Dendritic cell treated with granulocyte-macrophage colony-stimulating factor and Interleukin-4, amounts not matched to agents 40 ng/mL and 50 ng/mL, for 4 days (primary cell): Measurements from ENCODE around the gene COX10.
"Not testable (repeated sequence)": the region's sequence is repeated elsewhere in the genome, so short reads cannot be mapped to it uniquely, and the experiment has no call there.

Source experiments
- H3K27ac Mint-ChIP-seq: one replicate; pipeline ENCODE4 v1.8.0; 2022; ENCODE audit warnings: mild to moderate bottlenecking, mixed read lengths
- H3K27me3 Mint-ChIP-seq: one replicate; pipeline ENCODE4 v1.8.0; 2022; ENCODE audit warnings: mild to moderate bottlenecking, mixed read lengths
- H3K36me3 Mint-ChIP-seq: one replicate; pipeline ENCODE4 v1.8.0; 2022; ENCODE audit warnings: low read depth, mixed read lengths
- H3K4me1 Mint-ChIP-seq: one replicate; pipeline ENCODE4 v1.8.0; 2022; ENCODE audit warnings: low read depth, mixed read lengths
- H3K4me3 Mint-ChIP-seq: one replicate; pipeline ENCODE4 v1.8.0; 2022; ENCODE audit warnings: mild to moderate bottlenecking, moderate library complexity, mixed read lengths
- H3K9me3 Mint-ChIP-seq: one replicate; pipeline ENCODE4 v1.8.0; 2022; ENCODE audit warnings: mixed read lengths
- intact Hi-C: fragments of 100-400 bp; cut with micrococcal nuclease; formaldehyde crosslinking; loops from one replicate; pipeline ENCODE4 v1.15.0; 2022

Gene COX10

DNA sequence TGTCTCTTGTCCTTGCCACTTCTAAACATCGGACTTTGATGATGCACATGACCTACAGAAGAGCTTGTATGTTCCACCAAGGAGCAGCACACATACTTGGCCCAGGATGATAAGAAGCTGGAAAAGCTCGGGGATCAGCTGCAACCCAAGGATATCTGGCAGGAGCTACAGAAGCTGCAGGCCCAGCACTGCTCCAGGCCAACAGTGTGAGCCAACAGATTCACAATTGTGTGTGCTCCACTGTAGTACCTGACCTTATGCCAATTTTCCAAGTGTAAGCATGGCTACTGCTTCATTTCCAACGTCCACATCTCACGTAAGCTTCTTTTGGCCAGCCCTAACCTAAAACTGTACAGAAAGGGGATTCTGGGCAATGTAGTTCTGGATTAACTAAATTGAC is 83.4 kb downstream of the COX10 start:
- Mint-ChIP-seq H3K4me1 (peaks cover 5% of the 10 kb centered on the region), H3K36me3 (no peaks in the 10 kb centered on the region), H3K27ac (no peak overlapping the region), H3K9me3 (no peaks in the 10 kb centered on the region), H3K27me3 (no peaks in the 10 kb centered on the region), H3K4me3 (no peak overlapping the region)
- intact Hi-C loops: no loop called here

DNA sequence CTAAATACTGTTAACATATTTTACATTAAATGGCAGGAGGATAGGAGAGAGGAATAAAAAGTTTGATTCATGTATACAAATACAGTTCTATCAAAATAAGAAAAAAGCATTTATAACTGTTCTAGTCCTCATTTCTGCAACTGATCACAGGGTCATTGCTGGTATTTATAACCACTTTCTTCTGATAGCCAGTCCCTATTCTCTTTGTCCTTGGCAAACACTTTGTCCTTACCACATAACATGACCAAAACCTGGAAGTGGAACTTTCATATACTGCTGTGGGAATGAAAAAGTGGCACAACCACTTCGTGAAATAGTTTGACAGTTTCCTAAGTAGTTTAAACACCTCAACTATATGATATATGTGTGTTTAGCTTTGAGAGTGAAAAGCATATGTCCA is 84.1 kb downstream of the COX10 start:
- Mint-ChIP-seq H3K4me1 (peaks cover 5% of the 10 kb centered on the region), H3K9me3 (no peaks in the 10 kb centered on the region), H3K36me3 (no peaks in the 10 kb centered on the region), H3K27me3 (no peaks in the 10 kb centered on the region), H3K27ac (no peak overlapping the region), H3K4me3 (no peak overlapping the region)
- intact Hi-C loops: no loop called here

DNA sequence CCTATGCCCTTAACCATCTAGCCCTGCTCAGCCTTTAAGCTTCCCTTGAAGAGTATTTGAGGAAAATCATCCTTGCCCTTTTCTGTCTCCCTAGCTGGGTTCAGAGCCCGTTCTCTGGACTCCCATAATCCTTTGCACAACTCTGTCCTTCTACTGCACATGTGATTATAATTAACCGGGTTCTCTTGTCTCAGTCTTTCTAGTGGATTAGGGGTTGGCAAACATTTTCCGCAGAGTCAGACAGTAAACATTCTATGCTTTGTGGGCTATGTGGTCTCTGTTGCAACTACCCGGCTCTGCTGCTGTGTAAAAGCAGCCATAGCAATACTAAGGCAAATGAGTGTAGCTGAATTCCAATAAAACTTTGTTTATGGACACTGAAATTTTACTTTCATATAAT is 87.4 kb downstream of the COX10 start:
- intact Hi-C loops: no loop called here
- Mint-ChIP-seq H3K4me1 (peaks cover 5% of the 10 kb centered on the region), H3K27me3 (no peaks in the 10 kb centered on the region), H3K36me3 (peaks cover 6% of the 10 kb centered on the region), H3K4me3 (no peak overlapping the region), H3K9me3 (no peaks in the 10 kb centered on the region), H3K27ac (no peak overlapping the region)

DNA sequence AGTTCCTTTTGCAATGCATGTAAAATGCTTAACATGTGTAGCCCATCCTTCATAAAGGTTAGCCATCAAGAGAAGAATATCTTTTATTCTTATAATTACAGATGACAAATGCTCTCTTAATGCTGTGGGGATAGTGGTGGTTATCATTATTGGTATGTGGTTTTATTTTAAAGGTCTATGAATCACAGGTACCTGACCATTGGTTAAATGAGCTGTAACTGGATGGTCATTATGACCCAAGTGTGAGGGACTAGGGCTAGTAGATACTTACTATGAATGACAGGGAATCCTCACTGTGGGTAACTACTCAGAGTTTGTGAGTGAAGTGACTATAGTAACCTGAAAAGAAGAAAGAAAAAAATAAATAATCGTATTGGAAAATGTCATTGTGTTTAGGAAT is 88.5 kb downstream of the COX10 start:
- Mint-ChIP-seq H3K36me3 (peaks cover 6% of the 10 kb centered on the region), H3K4me3 (no peak overlapping the region), H3K27ac (no peak overlapping the region), H3K4me1 (peaks cover 5% of the 10 kb centered on the region), H3K9me3 (no peaks in the 10 kb centered on the region), H3K27me3 (no peaks in the 10 kb centered on the region)
- intact Hi-C loops: no loop called here

DNA sequence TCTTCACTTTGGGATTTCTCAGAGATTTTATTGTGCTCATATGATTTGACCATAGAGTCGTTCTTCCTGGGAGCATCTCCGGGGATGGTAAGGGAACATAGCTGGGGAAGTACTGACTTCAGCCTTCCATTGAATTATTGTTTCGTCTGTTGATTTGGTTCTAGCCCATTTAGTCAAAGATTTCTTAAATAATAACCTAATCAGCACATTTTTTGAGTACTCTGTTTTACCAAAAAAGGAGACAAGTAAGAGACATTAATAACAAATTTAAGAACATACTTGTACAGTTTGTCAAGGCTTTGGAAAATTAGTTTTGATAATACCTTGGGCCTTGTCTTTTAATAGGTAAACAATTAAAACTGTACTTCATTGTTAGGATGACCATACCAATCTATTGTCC is 89.4 kb downstream of the COX10 start:
- Mint-ChIP-seq H3K4me1 (peaks cover 5% of the 10 kb centered on the region), H3K27ac (no peak overlapping the region), H3K27me3 (no peaks in the 10 kb centered on the region), H3K9me3 (no peaks in the 10 kb centered on the region), H3K4me3 (no peak overlapping the region), H3K36me3 (peaks cover 12% of the 10 kb centered on the region)
- intact Hi-C loops: no loop called here

DNA sequence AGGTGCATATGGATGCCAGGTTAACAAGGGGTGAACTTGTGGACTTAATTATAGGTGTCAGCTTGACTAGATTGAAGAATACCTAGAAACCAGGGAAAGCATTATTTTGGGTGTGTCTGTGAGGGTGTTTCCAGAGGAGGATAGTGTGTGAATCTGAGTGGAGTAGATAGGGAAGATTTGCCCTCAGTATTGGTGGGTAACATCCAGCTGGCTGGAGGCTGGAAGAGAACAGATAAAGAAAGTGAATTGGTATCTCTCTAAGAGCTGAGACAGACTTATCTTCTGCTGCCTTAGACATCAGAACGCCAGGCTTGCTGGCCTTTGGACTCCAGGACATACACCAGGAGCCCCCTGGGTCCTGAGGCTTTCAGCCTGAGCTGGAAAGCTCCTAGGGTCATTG is 92.1 kb downstream of the COX10 start:
- Mint-ChIP-seq H3K36me3 (peaks cover 15% of the 10 kb centered on the region), H3K4me1 (peaks cover 4% of the 10 kb centered on the region), H3K9me3 (no peaks in the 10 kb centered on the region), H3K27ac (no peak overlapping the region), H3K4me3 (no peak overlapping the region), H3K27me3 (no peaks in the 10 kb centered on the region)
- intact Hi-C loops: no loop called here

DNA sequence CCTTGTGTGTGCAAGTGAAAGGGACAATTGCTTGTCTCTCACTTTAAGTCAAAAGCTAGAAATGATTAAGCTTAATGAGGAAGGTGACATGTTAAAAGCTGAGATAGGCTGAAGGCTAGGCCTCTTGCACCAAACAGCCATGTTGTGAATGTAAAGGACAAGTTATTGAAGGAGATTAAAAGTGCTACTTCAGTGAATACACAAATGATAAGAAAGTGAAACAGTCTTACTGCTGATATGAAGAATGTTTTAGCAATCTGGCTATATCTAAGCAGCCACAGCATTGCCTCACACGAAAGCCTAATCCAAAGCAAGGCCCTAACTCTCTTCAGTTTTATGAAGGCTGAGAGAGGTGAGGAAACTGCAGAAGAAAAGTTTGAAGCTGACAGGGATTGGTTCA is 96.3 kb downstream of the COX10 start:
- no peak overlapping the region for H3K4me3 Mint-ChIP-seq

DNA sequence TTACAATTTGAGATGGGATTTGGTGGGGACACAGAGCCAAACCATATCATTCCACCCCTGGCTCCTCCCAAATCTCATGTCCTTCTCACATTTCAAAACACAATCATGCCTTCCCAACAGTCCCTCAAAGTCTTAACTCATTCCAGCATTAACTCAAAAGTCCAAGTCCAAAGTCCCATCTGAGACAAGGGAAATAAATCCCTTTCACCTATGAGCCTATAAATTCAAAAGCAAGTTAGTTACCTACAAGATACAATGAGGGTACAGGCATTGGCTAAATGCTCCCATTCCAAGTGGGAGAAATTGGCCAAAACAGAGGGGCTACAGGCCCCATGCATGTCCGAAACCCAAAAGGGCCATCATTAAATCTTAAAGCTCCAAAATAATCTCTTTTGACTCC is 98.5 kb downstream of the COX10 start:
- Mint-ChIP-seq H3K36me3 (peaks cover 39% of the 10 kb centered on the region), H3K9me3 (peaks cover 33% of the 10 kb centered on the region)
- H3K27me3 Mint-ChIP-seq, H3K4me1 Mint-ChIP-seq, H3K4me3 Mint-ChIP-seq, intact Hi-C loops, H3K27ac Mint-ChIP-seq: not testable (repeated sequence)

More for the DNA sequence above, 96.3 kb downstream of the COX10 start:
- intact Hi-C loops: no loop called here
- Mint-ChIP-seq H3K27ac (no peak overlapping the region), H3K9me3 (peaks cover 33% of the 10 kb centered on the region), H3K4me1 (no peaks in the 10 kb centered on the region), H3K36me3 (peaks cover 34% of the 10 kb centered on the region), H3K27me3 (no peaks in the 10 kb centered on the region)

DNA sequence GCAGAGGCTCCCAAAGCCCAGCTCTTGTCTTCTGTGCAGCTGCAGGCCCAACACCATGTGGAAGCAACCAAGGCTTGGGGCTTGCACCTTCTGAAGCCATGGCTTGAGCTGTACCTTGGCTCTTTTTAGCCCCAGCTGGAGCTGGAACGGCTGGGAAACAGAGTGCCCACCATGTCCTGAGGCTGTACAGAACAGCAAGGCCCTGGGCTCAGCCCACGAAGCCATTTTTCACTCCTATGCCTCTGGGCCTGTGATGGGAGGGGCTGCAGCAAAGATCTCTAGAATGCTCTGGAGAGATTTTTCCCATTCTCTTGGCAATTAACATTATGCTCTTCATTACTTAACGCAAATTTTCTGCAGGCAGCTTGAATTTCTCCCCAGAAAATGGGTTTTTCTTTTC is 99.3 kb downstream of the COX10 start:
- intact Hi-C loops: no loop called here
- H3K4me3 Mint-ChIP-seq: no peak overlapping the region
- no peaks in the 10 kb centered on the region for H3K4me1 Mint-ChIP-seq
- H3K27ac Mint-ChIP-seq: no peak overlapping the region
- peaks cover 33% of the 10 kb centered on the region for H3K9me3 Mint-ChIP-seq
- peaks cover 35% of the 10 kb centered on the region for H3K36me3 Mint-ChIP-seq
- no peaks in the 10 kb centered on the region for H3K27me3 Mint-ChIP-seq

DNA sequence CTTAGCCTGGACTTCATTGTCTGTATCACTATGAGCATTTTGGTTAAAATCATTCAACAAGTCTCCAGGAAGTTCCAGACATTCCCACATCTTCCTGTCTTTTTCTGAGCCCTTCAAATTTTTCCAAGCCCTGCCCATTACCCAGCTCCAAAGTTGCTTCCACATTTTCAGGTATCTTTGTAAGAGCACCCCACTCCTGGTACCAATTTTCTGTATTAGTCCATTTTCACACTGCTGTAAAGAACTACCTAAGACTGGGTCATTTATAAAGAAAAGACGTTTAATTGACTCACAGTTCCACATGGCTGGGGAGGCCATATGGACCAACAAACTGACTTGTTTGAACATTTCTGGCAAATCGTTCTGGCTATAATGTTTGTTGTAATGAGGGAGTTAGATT is 100.0 kb downstream of the COX10 start:
- peaks cover 33% of the 10 kb centered on the region for H3K9me3 Mint-ChIP-seq
- no peak overlapping the region for H3K4me3 Mint-ChIP-seq
- no peaks in the 10 kb centered on the region for H3K4me1 Mint-ChIP-seq
- peaks cover 30% of the 10 kb centered on the region for H3K36me3 Mint-ChIP-seq
- H3K27ac Mint-ChIP-seq: no peak overlapping the region
- H3K27me3 Mint-ChIP-seq: no peaks in the 10 kb centered on the region
- intact Hi-C loops: no loop called here

DNA sequence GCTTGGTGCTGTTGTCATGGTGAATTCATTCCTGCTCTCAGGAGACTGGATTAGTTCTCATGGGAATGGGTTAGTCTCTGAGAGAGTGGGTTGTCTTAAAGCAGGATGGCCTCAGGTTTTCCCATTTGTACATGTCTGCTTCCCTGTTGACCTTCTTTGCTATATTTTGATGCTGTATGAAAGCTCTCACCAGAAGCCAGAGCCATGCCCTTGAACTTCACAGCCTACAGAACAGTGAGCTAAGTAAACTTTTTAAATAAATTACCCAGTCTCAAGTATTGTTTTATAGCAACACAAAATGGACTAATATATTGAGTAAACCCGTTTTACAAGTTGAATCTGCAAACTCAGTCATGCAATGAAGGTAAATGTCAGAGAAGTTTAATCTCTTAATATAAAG is 100.6 kb downstream of the COX10 start:
- intact Hi-C loops: no loop called here
- Mint-ChIP-seq H3K36me3 (peaks cover 30% of the 10 kb centered on the region), H3K4me1 (no peaks in the 10 kb centered on the region), H3K9me3 (peaks cover 33% of the 10 kb centered on the region), H3K4me3 (no peak overlapping the region), H3K27ac (no peak overlapping the region), H3K27me3 (no peaks in the 10 kb centered on the region)

DNA sequence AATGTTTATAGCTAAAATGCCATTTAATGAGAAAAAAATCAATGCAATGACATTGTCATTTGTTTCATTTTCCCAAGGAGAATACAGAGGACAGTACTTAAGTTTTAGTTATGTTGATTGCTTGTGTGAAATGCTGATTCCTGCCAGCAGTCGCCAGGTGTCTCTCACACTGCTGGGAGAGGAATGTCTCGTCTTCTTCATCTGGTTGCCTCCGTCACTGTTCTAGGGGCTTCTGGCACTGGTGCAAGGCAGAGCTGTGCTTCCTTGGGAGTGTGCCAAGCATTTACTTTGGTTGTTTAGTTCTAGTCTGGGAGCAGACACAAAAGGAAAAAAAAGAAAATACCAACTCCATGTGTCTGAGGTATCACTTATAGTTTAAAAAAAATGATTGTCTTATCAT is 107.7 kb downstream of the COX10 start:
- H3K27me3 Mint-ChIP-seq, H3K9me3 Mint-ChIP-seq, intact Hi-C loops, H3K4me1 Mint-ChIP-seq, H3K4me3 Mint-ChIP-seq, H3K36me3 Mint-ChIP-seq, H3K27ac Mint-ChIP-seq: not testable (repeated sequence)

DNA sequence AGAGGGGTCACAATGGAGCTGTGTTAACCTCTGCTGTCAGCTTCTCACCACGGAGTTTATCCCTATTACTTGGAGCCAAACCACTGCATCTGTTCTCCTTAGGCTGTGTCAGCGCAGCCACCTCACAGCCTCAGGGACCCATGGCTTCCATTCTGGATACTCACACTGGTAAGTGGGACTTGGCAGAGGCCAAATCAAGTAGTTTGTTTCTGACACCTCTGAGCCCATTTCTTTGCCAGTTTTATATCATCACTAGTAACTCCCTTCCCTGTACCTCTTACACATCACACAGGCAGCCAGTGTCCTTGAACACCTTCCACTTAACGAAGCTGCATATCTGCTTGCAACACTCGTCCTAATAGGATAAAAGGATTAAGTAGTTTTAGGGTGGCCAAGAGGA is 108.5 kb downstream of the COX10 start:
- H3K36me3 Mint-ChIP-seq, H3K9me3 Mint-ChIP-seq, H3K27ac Mint-ChIP-seq, H3K27me3 Mint-ChIP-seq, H3K4me3 Mint-ChIP-seq, H3K4me1 Mint-ChIP-seq, intact Hi-C loops: not testable (repeated sequence)

DNA sequence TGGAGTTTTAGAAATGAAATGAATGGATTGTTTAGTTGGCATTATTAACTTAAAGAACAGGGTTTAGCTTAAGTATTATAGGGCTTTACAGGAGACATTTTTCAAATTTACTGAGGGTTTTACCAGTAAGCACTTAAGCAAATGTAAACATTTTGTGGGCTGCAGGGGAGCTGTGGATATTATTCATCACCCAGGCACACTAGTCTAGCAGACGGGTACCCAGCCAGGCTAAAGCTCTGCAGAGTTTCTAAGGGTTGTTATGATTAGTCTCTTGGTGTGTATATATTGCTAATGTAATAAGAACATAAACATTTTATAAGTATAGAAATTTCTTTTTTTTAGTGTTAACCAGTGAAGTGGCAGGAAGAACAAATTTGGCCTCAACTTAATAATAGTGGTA is 110.6 kb downstream of the COX10 start:
- H3K36me3 Mint-ChIP-seq, H3K4me3 Mint-ChIP-seq, H3K4me1 Mint-ChIP-seq, H3K9me3 Mint-ChIP-seq, H3K27ac Mint-ChIP-seq, H3K27me3 Mint-ChIP-seq, intact Hi-C loops: not testable (repeated sequence)

DNA sequence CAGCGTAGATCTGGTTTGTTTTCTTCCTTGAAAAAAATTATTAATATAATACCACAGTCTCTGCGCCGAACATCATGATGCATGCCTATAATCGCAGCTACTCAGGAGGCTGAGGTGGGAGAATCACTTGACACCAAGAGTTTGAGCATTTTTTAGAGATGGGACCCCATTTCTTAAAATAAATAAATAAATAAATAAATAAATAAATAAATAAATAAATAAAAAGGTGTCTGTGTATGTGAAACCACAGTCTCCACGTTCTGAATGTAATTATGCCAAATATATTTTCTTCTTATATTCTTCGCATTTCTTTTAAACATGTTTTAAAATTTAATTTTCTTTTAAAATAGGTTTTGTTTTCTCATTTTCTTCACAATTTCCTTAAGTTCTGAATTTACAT is 112.8 kb downstream of the COX10 start:
- H3K27me3 Mint-ChIP-seq, H3K36me3 Mint-ChIP-seq, H3K27ac Mint-ChIP-seq, intact Hi-C loops, H3K4me3 Mint-ChIP-seq, H3K4me1 Mint-ChIP-seq, H3K9me3 Mint-ChIP-seq: not testable (repeated sequence)

DNA sequence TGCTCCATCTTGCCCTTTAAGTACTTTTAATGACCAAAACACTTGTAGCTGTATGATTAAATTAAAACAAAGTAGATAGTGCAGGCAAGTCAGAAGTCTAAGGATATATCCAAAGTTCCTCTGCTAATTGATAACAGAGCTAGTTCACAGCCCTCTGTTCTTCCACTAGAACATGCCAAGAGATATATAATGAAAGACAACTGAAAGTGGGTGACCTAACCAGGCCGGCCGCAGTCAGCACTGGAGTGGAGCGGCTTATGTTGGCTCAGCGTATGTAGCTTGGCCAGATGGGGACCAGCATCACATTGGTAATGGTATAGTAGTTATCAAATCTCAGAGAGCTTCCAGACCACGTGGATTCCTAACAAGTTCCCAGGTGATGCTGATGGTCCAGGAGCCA is 115.2 kb downstream of the COX10 start:
- H3K36me3 Mint-ChIP-seq, intact Hi-C loops, H3K4me1 Mint-ChIP-seq, H3K27me3 Mint-ChIP-seq, H3K27ac Mint-ChIP-seq, H3K4me3 Mint-ChIP-seq, H3K9me3 Mint-ChIP-seq: not testable (repeated sequence)
